ENCODE results near the gene CREB5.

DNA sequence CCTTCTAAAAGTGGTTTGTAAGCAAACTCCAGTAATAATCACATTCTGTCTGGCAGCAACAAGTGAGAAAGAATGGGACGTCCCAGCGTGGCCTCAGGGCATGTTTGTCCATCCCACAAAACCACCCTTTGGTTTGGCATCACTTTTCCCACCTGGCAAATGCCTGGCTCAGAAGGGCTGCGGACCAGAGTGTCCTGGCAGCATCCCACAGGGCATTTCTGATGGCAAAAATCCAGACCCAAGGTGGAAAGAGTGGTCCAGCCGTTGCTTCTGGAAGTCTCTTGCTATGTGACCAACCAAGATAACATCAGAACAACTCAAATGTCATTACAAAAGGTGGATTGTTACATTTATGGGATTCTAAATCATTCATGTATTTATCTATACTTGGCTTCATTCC lies 174.4 kb downstream of the CREB5 start:
- TF ChIP-seq, protein P1, sequence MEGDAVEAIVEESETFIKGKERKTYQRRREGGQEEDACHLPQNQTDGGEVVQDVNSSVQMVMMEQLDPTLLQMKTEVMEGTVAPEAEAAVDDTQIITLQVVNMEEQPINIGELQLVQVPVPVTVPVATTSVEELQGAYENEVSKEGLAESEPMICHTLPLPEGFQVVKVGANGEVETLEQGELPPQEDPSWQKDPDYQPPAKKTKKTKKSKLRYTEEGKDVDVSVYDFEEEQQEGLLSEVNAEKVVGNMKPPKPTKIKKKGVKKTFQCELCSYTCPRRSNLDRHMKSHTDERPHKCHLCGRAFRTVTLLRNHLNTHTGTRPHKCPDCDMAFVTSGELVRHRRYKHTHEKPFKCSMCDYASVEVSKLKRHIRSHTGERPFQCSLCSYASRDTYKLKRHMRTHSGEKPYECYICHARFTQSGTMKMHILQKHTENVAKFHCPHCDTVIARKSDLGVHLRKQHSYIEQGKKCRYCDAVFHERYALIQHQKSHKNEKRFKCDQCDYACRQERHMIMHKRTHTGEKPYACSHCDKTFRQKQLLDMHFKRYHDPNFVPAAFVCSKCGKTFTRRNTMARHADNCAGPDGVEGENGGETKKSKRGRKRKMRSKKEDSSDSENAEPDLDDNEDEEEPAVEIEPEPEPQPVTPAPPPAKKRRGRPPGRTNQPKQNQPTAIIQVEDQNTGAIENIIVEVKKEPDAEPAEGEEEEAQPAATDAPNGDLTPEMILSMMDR (IDR thresholded peaks at IDR 0.05; ENCODE audit: extremely low read depth in 1 of 2, insufficient read depth in 1 of 2, low read depth in 1 of 2, low read length in 2 of 2) = no peak
- TF ChIP-seq POLR2A (IDR thresholded peaks at IDR 0.05; ENCODE audit: low read depth, low read length) (no peak), POLR2AphosphoS5 (IDR thresholded peaks at IDR 0.05; ENCODE audit: insufficient read depth, low read depth, low read length) (no peak), EZH2 (IDR thresholded peaks at IDR 0.05; ENCODE audit: borderline replicate concordance, low read depth, low read length, severe bottlenecking) (no peak), JUN (IDR thresholded peaks at IDR 0.05; ENCODE audit: borderline replicate concordance, insufficient read depth, insufficient read length, low read depth) (no peak), MYC (IDR thresholded peaks at IDR 0.05; ENCODE audit: low read depth, low read length) (no peak)
- TF ChIP-seq, protein P2, sequence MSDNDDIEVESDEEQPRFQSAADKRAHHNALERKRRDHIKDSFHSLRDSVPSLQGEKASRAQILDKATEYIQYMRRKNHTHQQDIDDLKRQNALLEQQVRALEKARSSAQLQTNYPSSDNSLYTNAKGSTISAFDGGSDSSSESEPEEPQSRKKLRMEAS (IDR thresholded peaks at IDR 0.05; ENCODE audit: insufficient read depth, insufficient read length) = no peak

Data from endothelial cell of umbilical vein (primary cell).